HepG2 (cell line): Measurements from ENCODE around the gene CLDN9. TPM values are rescaled to one million over a fixed set of nuclear protein-coding genes. Genes with fewer than 3 reads are reported as not detected.
A peak's percentile ranks its signal among the peaks of the same experiment; 100 is the strongest.

Experiments
- ATF7-NPFF ChIP-seq: sonication (generic); formaldehyde crosslinking; IDR thresholded peaks from 2 replicates; pipeline ENCODE4 v1.8.1; 2023; ENCODE audit warnings: mild to moderate bottlenecking, low read depth, missing genetic modification reagents, moderate library complexity
- BRCA1 ChIP-seq: sonication (generic); formaldehyde crosslinking; IDR thresholded peaks from 2 replicates; pipeline ENCODE4 v1.4.0; 2020; ENCODE audit warnings: missing genetic modification reagents
- DRAP1 ChIP-seq: IDR thresholded peaks from 2 replicates; pipeline ENCODE4 v1.6.1; 2016; ENCODE audit warnings: missing genetic modification reagents, missing compliant biosample characterization
- ELF4 ChIP-seq: sonication (generic); formaldehyde crosslinking; IDR thresholded peaks from 2 replicates; pipeline ENCODE4 v1.5.0; 2020; ENCODE audit warnings: missing genetic modification reagents, mild to moderate bottlenecking, moderate library complexity, borderline replicate concordance
- MATR3 ChIP-seq: sonication (generic); formaldehyde crosslinking; IDR thresholded peaks from 2 replicates; pipeline ENCODE4 v1.4.0; 2020; ENCODE audit warnings: missing genetic modification reagents
- MED13 ChIP-seq: sonication (generic); formaldehyde crosslinking; IDR thresholded peaks from 2 replicates; pipeline ENCODE4 v1.5.0; 2020; ENCODE audit warnings: missing genetic modification reagents
- MIER3 ChIP-seq: IDR thresholded peaks from 2 replicates; pipeline ENCODE4 v1.6.1; 2016; ENCODE audit warnings: missing compliant biosample characterization, borderline replicate concordance
- MTF2 ChIP-seq: sonication (generic); formaldehyde crosslinking; IDR thresholded peaks from 2 replicates; pipeline ENCODE4 v1.5.0; 2020; ENCODE audit warnings: missing genetic modification reagents, borderline replicate concordance
- NFIC ChIP-seq: IDR thresholded peaks from 2 replicates; pipeline ENCODE4 v1.6.1; 2012; ENCODE audit warnings: mild to moderate bottlenecking, low read length, inconsistent platforms
- RORA ChIP-seq: sonication (generic); formaldehyde crosslinking; IDR thresholded peaks from 2 replicates; pipeline ENCODE4 v1.5.0; 2020; ENCODE audit warnings: mild to moderate bottlenecking, missing genetic modification reagents, moderate library complexity
- SMC3 ChIP-seq: IDR thresholded peaks from 2 replicates; pipeline ENCODE4 v1.6.1; 2011; ENCODE audit warnings: low read length, improper control_type of control experiment
- STAT6 ChIP-seq: sonication (generic); formaldehyde crosslinking; IDR thresholded peaks from 2 replicates; pipeline ENCODE4 v1.4.0; 2020; ENCODE audit warnings: missing genetic modification reagents, mild to moderate bottlenecking, borderline replicate concordance
- ZBTB7A ChIP-seq: sonication (generic); formaldehyde crosslinking; IDR thresholded peaks from 2 replicates; pipeline ENCODE4 v1.8.0; 2022; ENCODE audit warnings: mild to moderate bottlenecking, missing genetic modification reagents
- ZNF138 ChIP-seq: sonication (generic); formaldehyde crosslinking; IDR thresholded peaks from 2 replicates; pipeline ENCODE4 v1.5.0; 2020; ENCODE audit warnings: mild to moderate bottlenecking, low read depth, missing genetic modification reagents
- ZNF367 ChIP-seq: sonication (generic); formaldehyde crosslinking; IDR thresholded peaks from 2 replicates; pipeline ENCODE4 v1.4.0; 2020; ENCODE audit warnings: missing genetic modification reagents, borderline replicate concordance
- ZNF530 ChIP-seq: sonication (generic); formaldehyde crosslinking; IDR thresholded peaks from 2 replicates; pipeline ENCODE4 v1.5.0; 2020; ENCODE audit warnings: low read depth, mild to moderate bottlenecking, missing genetic modification reagents
- ZNF646 ChIP-seq: sonication (generic); formaldehyde crosslinking; IDR thresholded peaks from 2 replicates; pipeline ENCODE4 v1.9.0; 2021; ENCODE audit warnings: mild to moderate bottlenecking, missing genetic modification reagents
- ZNF674 ChIP-seq: sonication (generic); formaldehyde crosslinking; IDR thresholded peaks from 2 replicates; pipeline ENCODE4 v1.5.0; 2020; ENCODE audit warnings: low read depth, mild to moderate bottlenecking, missing genetic modification reagents
- ZNF782 ChIP-seq: sonication (generic); formaldehyde crosslinking; IDR thresholded peaks from 2 replicates; pipeline ENCODE4 v1.4.0; 2020; ENCODE audit warnings: missing genetic modification reagents, mild to moderate bottlenecking, borderline replicate concordance
- ZNF790 ChIP-seq: sonication (generic); formaldehyde crosslinking; IDR thresholded peaks from 2 replicates; pipeline ENCODE4 v1.8.0; 2022; ENCODE audit warnings: missing genetic modification reagents, mild to moderate bottlenecking, borderline replicate concordance
- polyA plus RNA-seq, 8 experiments: library from polyadenylated mRNA; depleted of rRNA in 3 of 8; stranded (reverse) in 7 of 8; unstranded in 1 of 8; fragments of >200 nt; fragmentation: Illumina TruSeq in 4 of 8; extraction: Trizol in 4 of 8; gene quantifications; 2 replicates each; pipeline versions ENCODE4 v1.2.1 to v1.2.3, GENCODE V29; 2011 to 2016; ENCODE audit warnings: low read depth in 4 of 8, missing spikeins in 1 of 8, mixed read lengths in 1 of 8; ENCODE audit not compliant: insufficient read depth in 1 of 8
- total RNA-seq, 5 experiments: library from RNA; depleted of rRNA; stranded (reverse); fragments of >200 nt; fragmentation: Illumina TruSeq; extraction: Trizol; gene quantifications; 2 replicates each; pipeline ENCODE4 v1.2.3, GENCODE V29; 2016; ENCODE audit warnings: low read depth in 1 of 5

The CLDN9 gene
- total and polyA plus RNA-seq, 2 of the 13 experiments (the other 11 are each of a cell fraction or from before 2014, with no cell fraction given) = 0.15 to 0.26 TPM

GRCh38 chr16:2968738-2969544 lies 43.8 kb upstream of the CLDN9 start, which contains the start of gene PAQR4 (continued):
- 0 out of 2 replicates have a peak, but pooled peaks have one; percentile 41 for TF ChIP-seq ZNF646 (CRISPR knock-in tag)
- TF ChIP-seq MTF2 (CRISPR knock-in tag) = no peak
- TF ChIP-seq STAT6 (CRISPR knock-in tag) = peak; percentile 72; the same call in 1 of the 2 replicates
- TF ChIP-seq MED13 = peak; percentile 85; the same call in 1 of the 2 replicates
- no peak for TF ChIP-seq RORA (CRISPR knock-in tag)
- TF ChIP-seq MIER3 = peak; percentile 58; the same call in 1 of the 2 replicates
- no peak for TF ChIP-seq MATR3
- TF ChIP-seq NFIC = no peak; the same call in 1 of the 2 replicates
- peak; percentile 97 for TF ChIP-seq ZNF790 (CRISPR knock-in tag)
- TF ChIP-seq ELF4 (CRISPR knock-in tag) = peak; percentile 66; the same call in 1 of the 2 replicates
- TF ChIP-seq ZNF782 (CRISPR knock-in tag) = peak; percentile 90; the same call in 1 of the 2 replicates
- peak; percentile 98 for TF ChIP-seq ATF7-NPFF
- peak; percentile 68 for TF ChIP-seq DRAP1 (CRISPR knock-in tag)
- TF ChIP-seq ZNF530 (CRISPR knock-in tag) = peak; percentile 71; the same call in 1 of the 2 replicates
- peak; percentile 96 for TF ChIP-seq BRCA1 (CRISPR knock-in tag)
- TF ChIP-seq ZNF367 (CRISPR knock-in tag) = peak; percentile 95
- peak; percentile 86; the same call in 1 of the 2 replicates for TF ChIP-seq ZNF674 (CRISPR knock-in tag)
- no peak for TF ChIP-seq SMC3
- peak; percentile 99 for TF ChIP-seq ZBTB7A (CRISPR knock-in tag)
- TF ChIP-seq ZNF138 (CRISPR knock-in tag) = peak; percentile 95; the same call in 1 of the 2 replicates
